DLD1 (cell line): ENCODE results near the gene KLHL22.
"Not testable (repeated sequence)": the region's sequence is repeated elsewhere in the genome, so short reads cannot be mapped to it uniquely, and the experiment has no call there.

Experiments used
- in situ Hi-C: cut with HindIII; loops from 2 replicates; pipeline ENCODE4 v1.10.0; 2017; ENCODE audit warnings: low sequenced_read_pairs

The KLHL22 gene, protein sequence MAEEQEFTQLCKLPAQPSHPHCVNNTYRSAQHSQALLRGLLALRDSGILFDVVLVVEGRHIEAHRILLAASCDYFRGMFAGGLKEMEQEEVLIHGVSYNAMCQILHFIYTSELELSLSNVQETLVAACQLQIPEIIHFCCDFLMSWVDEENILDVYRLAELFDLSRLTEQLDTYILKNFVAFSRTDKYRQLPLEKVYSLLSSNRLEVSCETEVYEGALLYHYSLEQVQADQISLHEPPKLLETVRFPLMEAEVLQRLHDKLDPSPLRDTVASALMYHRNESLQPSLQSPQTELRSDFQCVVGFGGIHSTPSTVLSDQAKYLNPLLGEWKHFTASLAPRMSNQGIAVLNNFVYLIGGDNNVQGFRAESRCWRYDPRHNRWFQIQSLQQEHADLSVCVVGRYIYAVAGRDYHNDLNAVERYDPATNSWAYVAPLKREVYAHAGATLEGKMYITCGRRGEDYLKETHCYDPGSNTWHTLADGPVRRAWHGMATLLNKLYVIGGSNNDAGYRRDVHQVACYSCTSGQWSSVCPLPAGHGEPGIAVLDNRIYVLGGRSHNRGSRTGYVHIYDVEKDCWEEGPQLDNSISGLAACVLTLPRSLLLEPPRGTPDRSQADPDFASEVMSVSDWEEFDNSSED

DNA sequence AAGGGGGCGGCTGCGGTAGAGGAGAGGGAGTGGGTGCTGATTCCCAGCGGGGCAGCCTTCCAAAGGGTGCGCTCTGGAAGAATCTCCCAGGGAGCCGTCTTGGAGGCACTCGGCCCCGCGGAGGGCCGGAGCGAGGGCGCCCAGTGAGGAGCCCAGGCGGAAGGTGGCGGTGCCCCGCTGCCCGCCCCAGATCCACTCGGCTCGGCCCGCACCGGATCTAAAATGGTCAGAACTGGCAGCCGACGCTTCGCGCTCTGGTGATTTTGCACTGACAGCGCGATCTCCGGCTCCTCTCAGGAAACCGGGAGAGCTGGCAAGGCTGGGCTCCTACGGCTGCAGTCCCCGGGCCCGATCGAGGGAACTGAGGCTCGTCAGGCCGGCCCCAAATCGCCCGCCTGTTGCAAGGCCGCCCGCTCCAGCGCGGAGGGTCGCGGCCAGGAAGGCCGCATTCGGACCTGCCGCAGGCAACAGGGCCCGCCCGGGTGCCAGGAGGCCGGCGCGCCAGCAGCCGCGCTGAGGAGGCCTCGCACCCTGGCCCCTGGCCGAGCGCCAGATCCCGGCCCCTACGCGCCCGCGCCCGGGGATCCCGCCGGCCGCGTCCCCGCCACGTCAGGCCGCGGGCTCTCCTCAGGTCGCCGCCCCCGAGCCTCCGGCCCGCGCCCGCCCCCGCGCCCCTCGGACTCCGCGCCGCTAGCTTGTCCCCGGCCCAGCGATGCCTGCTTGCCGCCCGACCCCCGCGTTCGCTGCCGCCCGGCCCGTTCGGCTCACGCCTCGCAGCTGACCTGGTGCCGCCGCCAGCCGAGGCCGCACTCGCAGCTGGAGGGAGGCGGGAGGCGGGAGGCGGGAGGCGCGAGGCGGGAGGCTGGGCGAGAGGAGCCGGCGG lies at the start of gene KLHL22:
Gene KLHL22, minus strand, starts transcription at position 818 of the 883 bp plus-strand sequence. CDS start 6,584 bp downstream, outside the sequence.
- in situ Hi-C loops, result no loop called here

DNA sequence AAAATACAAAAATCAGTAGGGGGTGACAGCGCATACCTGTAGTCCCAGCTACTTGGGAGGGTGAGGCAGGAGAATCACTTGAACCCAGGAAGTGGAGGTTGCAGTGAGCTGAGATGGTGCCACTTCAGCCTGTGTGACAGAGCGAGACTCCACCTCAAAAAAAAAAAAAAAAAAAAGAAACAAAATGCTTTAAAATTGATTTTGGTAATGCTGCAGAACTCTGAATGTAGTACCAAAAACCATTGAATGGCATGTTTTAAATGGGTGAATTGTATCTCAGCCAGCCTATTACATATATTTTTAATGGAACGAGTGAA lies 49.7 kb upstream of the KLHL22 start:
- in situ Hi-C loops, result not testable (repeated sequence)

DNA sequence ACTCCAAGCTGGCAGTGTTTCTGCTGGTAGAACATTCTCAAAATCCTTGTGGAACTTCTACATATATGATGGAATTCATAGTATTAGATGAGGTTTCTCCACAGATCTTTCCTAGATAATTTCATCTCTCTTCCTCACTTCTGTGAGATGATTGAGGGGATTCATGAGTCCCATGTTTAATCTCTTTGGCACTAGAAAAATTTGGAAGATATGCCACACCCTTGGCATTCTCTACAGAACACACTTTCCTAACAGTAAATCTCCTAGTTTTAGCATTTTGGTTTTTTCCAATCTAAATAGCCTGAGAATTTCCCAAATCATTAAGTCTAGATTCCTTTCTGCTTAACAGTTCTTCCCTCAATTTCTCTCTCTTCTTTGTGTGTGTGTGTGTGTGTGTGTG lies 47.1 kb upstream of the KLHL22 start:
- in situ Hi-C loops, result no loop called here

DNA sequence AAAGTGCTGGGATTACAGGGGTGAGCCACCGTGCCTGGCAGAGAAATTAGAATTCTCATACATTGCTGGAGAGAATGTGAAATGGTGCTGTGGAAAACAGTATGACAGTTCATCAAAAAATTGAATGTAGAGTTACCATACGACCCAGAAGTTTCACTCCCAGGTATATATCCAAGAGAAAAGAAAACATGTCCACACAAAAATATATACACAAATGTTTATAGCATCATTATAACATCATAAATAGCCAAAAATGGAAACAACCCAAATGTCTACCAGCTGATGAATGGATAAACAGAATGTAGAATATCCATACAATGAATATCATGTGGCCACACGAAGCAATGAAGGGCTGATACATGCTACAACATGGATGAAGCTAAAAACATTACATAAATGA lies 46.5 kb upstream of the KLHL22 start:
- in situ Hi-C loops, result no loop called here

DNA sequence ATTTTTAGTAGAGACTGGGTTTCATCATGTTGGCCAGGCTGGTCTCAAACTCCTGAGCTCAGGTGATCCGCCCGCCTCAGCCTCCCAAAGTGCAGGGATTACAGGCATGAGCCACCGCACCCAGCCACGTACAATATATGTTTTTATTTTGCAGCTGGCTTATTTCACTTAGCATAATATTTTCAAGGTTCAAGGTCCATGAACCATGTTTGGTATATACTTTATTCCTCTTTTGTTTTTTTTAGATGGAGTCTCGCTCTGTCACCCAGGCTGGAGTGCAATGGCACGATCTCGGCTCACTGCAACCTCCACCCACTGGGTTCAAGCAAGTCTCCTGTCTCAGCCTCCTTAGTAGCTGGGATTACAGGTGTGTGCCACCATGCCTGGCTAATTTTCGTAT lies 43.3 kb upstream of the KLHL22 start:
- in situ Hi-C loops, result not testable (repeated sequence)

DNA sequence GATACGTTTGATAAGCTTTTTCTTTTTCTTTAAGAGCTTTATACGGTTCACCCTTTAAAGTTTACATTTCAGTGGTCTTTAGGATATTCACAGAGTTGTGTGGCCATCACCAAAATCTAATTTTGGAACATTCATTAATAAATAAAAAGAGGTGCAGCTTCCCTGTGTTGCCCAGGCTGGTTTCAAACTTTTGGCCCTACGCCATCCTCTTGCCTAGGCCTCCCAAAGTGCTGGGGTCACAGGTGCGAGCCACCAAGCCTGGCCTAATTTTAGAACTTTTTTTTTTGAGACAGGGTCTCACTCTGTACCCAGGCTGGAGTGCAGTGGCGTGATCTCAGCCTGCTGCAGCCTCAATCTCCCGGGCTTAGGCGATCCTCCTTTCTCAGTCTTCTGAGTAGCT lies 42.4 kb upstream of the KLHL22 start:
- in situ Hi-C loops, result no loop called here

DNA sequence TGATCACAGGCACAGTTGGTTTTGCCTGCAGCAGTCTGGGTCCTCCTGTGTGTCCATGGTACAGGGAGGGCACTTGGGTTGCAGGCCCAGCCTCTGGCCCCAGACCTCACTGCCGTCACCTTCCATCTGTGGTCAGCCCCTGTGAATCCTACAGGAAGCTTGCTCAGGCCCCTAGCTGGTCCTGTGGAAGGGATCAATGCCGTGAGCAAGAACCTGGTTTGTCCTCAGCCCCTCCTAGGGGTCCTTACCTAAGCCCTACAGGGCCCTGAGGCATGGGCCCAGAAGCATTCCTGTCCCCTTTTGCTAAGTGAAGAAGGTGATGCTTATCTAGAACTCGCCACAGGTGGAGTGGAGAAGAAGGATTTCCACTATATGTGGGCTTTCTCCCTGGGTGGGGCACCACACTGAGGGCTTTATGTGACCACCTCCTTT lies 41.7 kb upstream of the KLHL22 start:
- in situ Hi-C loops, result no loop called here

DNA sequence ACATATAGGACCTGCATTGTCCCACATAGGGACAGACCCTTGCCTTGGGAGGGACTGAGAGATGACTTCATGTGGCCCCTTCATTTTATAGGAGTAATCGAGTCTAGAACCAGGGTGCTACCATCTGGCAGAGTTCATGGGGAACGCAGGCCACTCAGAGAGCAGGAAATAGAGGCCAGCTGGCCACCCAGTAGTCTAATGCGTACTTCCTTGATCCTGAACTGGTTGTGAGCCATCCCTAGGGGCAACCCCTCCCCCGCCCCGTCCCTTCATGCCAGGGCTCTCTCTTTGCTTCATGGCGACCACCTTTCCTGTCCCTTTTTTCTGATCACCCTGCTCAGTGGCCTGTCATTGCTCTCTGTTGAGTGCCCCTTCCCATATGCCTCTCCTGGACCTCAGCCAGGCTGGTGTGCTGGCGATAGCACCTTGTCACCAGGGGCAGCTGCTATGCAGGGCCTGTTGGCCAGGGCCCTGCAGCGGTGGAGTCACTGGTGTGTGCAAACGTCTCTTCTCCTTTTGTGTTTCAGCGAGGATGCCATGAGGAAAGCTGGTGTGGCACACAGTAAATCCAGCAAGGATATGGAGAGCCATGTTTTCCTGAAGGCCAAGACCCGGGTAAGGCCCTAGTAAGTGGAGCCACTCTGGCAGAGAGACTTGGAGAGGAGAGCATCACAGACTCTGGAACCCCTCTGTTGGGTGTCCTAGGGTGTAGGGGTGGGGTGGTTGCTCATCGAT lies 41.2 kb upstream of the KLHL22 start:
- in situ Hi-C loops, result no loop called here

DNA sequence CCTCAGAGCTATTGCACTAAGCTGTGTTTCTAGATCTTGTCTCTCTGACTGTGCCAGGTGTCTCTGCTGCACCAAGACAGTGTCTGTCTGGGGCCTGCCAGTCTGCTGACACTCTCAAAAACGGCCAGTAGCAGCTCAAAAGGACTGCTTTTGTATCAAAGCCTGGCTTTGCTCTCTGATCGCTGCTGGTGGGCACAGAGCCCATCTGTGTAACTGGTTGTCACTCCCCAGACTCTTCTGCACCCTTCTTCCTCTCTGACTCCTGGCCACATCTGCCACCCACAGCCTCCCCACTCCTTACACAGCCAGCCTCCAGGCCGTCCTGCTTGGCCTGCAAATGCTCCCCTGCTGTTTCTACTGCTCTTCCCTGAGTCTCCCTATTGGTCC lies 38.3 kb upstream of the KLHL22 start:
- in situ Hi-C loops, result no loop called here

DNA sequence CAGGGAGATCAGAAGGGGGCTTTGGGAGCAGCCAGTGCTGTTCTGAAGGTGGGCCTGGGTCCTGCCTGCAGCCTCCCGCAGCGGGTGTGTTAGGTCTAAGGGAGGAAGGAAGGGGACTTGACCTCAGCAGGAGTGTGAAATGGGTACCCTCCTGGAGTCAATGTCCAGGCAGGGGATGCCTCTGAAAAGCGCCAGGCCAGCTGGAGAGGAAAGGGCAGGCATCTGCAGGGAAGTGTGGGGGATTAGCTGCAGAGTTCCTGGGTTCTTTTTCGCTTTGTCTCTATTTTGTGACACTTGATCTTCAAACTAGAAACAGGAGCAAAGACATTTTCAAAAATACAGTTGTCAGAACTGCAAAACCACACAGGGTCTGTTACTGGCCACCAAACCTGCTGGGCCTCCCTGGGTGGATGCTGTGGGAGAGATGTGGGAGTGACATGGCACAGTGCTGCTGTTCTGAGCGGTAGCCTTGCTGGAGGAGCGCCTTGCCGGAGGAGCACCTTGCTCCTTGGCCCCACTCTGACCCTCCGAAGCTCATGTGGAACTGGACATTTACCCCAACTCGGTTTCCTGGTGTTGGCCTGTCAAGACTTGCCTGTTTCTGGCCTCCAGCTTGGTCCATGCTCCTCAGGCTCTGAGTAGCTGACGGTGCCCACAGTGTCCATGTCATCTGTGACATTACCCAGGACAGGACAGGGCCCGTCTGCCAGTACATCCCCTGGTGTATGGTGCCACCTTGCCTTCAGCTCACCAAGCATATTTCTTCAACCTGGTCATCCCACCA lies 37.7 kb upstream of the KLHL22 start:
- in situ Hi-C loops, result no loop called here

DNA sequence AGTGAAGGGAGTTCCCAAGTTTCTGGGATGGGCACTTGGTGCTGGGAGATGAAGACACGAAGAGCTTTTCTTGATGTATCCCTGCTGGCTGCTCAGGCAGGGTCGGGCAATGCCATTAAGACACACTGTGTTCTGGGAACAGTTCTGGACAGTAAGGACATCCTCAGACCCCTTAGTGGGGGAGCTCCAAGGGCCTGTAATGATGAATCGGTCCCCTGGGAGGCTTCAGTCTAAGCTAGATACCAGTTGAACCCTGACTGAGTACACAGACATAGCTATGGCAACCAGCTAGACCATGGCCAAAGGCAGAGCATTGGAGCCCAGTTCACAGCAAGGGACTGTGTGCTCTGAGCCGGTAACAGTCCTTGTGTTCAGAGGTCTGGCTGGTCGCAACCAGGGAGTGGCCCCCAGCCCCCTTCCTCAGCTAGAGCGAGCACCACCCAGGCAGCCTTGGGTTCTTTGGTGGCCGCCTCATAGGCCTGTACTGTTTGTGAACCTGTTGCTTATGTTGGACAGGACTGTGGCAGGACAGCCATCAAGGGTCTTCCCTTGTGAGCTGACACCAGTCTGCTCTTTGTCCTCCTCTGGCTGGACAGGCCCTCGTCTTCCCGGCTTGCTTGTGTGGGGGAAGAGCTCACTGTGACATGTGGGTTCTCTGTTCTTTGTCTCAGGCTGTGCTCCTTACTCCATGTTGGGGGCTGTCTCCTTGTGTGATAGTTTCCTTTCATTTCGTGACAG lies 36.8 kb upstream of the KLHL22 start:
- in situ Hi-C loops, result no loop called here

DNA sequence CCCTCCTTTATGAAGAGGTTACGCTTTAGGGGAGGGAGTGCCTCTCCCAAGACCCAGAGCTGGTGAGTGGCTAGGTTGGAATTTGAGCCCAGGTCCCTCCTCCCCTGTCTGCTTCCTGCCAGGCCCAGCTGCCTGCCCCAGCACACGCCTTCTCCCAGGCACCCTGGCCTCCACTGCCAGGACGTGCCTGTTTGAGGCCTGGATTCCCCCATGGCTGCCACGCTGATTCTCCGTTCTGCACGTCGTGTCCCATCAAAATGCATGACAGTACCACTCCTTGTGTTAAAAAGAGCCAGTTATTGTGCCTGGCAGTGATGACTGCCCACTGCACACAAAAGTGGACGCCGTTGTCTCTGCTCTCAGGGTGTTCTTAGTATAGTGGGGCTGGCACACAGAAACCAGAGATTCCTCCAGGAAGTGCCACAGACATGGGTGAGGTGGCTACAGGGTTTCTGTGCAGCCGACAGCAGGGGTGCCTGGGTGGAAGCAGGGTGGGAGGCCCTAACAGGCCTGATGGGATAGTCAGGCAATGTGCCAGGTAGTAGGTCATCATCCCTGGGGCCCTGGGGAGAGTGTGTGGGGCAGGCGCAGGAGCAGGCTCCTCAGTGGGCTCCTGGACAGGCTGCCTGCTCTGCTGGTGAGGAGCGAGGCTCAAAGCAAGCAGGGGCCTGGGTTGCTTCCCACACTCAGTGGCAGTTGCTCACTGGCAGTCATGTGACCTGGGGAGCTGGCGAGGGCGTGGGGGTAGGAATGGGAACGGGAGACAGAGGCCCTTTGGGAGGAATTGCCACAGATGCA lies 36.0 kb upstream of the KLHL22 start:
- in situ Hi-C loops, result no loop called here

DNA sequence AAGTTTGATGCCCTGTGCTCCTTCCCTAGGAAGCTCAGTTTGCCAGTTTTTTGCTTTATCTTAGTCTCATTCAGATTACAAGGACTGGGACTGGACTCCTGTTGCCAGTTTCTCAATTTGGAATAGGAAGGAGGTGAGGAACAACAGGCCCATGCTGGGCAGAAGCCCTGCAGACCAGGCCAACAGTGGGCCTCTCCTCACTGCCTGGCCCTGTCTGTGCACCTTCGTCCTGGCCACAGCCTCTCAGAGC lies 35.5 kb upstream of the KLHL22 start:
- in situ Hi-C loops, result no loop called here

DNA sequence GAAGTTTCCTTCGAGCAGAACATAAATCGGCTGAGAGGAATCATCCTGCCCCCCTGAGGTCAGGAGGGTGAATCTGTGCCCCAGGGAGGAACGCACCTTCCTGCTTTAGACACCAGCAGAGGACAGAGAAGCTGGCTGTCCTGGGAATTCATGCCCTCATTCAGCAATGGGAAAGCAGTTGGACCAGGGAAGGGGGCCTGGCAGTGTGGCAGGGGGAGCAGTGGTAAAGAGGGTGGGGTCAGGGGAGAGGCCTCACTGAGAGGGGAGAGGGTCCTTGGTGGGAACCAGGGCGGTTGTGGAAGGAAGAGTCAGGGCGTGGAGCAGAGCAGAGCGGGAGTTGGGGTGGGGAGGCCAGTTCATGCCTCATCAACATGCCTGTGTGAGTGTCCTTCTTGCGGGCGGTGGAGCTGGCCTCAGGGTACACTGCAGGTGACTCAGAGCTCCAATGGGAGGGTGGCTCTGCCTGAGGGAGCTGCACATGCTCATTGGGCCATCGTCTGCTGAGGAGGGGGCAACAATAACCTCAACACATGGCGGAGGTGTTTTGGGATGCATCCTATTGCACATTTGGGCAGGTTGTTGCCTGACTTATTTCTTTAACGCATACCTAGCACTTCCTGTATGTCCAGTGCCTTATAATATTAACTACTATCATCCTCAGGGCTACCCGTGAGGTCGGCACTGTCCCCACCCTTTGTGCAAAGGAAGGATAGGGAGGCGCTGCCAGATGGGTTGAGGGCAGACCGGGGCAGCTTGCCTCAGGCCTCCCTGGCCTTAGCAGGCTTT lies 35.0 kb upstream of the KLHL22 start:
- in situ Hi-C loops, result no loop called here

DNA sequence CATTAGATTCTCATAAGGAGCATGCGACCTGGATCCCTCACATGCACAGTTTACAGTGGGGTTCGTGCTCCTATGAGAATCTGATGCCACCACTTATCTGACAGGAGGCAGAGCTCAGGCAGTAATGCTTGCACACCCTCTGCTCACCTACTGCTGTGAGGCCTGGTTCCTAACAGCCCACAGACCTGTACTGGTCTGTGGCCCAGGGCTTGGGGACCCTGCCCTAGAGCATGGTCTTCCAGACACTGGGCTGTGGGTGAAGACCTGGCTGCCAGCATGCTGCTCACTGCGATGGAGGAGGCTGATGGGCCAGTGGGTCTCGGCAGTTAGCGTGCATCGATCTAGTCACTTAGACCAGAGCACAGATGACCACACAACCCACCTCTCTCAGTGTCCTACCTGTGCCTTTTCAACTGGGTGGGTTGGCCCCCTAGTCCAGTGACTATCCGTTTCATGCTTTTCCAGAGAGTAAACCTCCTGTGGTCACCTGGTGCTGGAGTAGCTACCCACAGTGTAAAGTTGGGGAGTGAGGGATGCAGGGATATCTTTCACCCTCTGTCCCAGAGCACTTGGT lies 32.9 kb upstream of the KLHL22 start:
- in situ Hi-C loops, result no loop called here

DNA sequence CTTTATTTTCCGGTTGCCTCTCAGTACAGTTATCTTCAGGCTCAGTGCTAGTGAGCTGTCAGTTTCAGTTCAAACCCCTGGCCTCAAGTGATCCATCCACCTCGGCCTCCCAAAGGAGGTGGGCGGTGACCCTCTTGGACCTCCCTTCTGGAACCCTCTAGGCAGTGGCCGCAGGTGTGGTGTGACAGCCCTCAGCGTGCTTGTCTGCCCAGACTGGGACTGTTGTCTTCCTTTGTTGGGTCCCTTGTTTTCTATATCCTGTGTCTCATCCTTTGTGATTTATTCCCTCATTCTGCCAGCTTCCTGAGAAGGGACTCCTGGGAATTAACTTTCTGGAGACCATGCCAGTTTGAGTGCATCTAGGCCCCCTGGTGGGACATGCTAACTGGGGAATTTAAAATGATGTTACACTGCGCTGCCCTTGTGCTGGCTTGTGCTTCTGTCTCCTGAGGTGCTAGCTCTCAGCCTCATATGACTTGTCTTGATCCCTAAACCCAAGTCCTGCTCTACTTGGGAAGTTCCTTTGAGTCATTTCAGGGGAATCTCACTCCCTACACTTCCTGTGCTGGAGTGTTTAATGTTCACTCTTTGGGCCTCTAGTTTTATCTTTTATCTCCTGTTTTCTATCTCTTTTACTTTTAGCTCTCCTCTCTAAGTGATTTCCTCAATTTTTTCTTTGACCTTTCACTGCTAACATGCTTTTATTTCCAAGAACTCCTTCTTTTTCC lies 31.2 kb upstream of the KLHL22 start:
- in situ Hi-C loops, result no loop called here

DNA sequence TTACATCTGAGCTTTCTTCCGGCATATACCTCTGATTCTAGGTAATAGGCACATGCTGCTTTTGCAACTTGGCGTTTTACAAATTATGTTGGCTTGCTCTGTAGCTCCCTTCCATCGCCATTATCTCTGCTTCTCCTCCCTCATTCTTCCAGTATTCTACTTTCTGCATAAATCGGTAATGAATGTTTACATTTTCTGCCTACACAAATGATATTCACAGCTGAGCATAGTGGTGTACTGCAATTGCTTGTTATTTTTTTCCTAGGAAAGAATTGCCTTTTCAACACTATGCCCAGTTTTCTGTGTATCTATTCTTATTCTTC lies 30.7 kb upstream of the KLHL22 start:
- in situ Hi-C loops, result no loop called here
